ENCODE measurements around the gene PRKD1. TPM values are rescaled to one million over a fixed set of nuclear protein-coding genes. Genes with fewer than 3 reads are reported as not detected.

PRKD1 gene
- polyA plus RNA-seq, 1 of the 3 experiments (the other 2 are of a cell fraction) = 0.07 TPM

- Histone ChIP-seq H3K4me2 (no peak overlapping the region), H3K4me1 (ENCODE audit: control insufficient read depth in 1 of 2, insufficient read depth in 2 of 2, low read depth in 1 of 2, low read length in 1 of 2) (no peaks in the 10 kb centered on the region), H2AFZ (ENCODE audit: low read depth) (no peak overlapping the region), H4K20me1 (ENCODE audit: insufficient read depth) (no peaks in the 10 kb centered on the region), H3K9me3 (no peaks in the 10 kb centered on the region), H3K79me2 (ENCODE audit: insufficient read depth) (no peaks in the 10 kb centered on the region), H3K4me3 (ENCODE audit: low read depth in 2 of 2, low read length in 1 of 2) (no peak overlapping the region), H3K9ac (no peak overlapping the region), H3K27ac (ENCODE audit: low read depth in 2 of 2, low read length in 1 of 2) (no peak overlapping the region), H3K27me3 (ENCODE audit: insufficient read depth) (no peaks in the 10 kb centered on the region; the same call in 1 of the 2 replicates), H3K36me3 (replicated peaks in 1 of 2; ENCODE audit: control insufficient read depth in 1 of 2, insufficient read depth in 2 of 2, low read length in 1 of 2) (no peaks in the 10 kb centered on the region), H3F3A (replicated peaks; ENCODE audit: insufficient read depth) (no peaks in the 10 kb centered on the region), H3K9me2 (no peaks in the 10 kb centered on the region)
- no peak for DNase-seq
- ChIA-PET CTCF (no interaction called here), POLR2A (no interaction called here)
- WGBS (ENCODE audit: low lambda C conversion rate) = 0% methylated on average over 3 of the region's 3 CpGs
- TF ChIP-seq RAD21 (IDR thresholded peaks at IDR 0.05; ENCODE audit: low read length) (no peak), MXI1 (IDR thresholded peaks at IDR 0.05; ENCODE audit: low read depth, low read length) (no peak), EZH2phosphoT487 (IDR thresholded peaks at IDR 0.05; ENCODE audit: borderline replicate concordance, low read depth) (no peak), TAF1 (IDR thresholded peaks at IDR 0.05; ENCODE audit: borderline replicate concordance, low read depth, low read length) (no peak), REST (IDR thresholded peaks at IDR 0.05; ENCODE audit: low read depth, low read length) (no peak), EP300 (IDR thresholded peaks at IDR 0.05; ENCODE audit: borderline replicate concordance in 1 of 2, low read depth in 1 of 2, low read length in 1 of 2) (no peak), TEAD4 (IDR thresholded peaks at IDR 0.05; ENCODE audit: borderline replicate concordance, insufficient read depth) (no peak), RFX5 (IDR thresholded peaks at IDR 0.05; ENCODE audit: low read length) (no peak), FOSL2 (IDR thresholded peaks at IDR 0.05; ENCODE audit: borderline replicate concordance, low read depth) (no peak), NFIC (IDR thresholded peaks at IDR 0.05; ENCODE audit: borderline replicate concordance) (no peak), RXRA (IDR thresholded peaks at IDR 0.05; ENCODE audit: borderline replicate concordance, low read depth) (no peak), POLR2AphosphoS5 (IDR thresholded peaks at IDR 0.05; ENCODE audit: low read depth, low read length) (no peak)
- TF ChIP-seq, protein P1, sequence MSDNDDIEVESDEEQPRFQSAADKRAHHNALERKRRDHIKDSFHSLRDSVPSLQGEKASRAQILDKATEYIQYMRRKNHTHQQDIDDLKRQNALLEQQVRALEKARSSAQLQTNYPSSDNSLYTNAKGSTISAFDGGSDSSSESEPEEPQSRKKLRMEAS (IDR thresholded peaks at IDR 0.05; ENCODE audit: low read depth) = no peak
- TF ChIP-seq, protein P2, sequence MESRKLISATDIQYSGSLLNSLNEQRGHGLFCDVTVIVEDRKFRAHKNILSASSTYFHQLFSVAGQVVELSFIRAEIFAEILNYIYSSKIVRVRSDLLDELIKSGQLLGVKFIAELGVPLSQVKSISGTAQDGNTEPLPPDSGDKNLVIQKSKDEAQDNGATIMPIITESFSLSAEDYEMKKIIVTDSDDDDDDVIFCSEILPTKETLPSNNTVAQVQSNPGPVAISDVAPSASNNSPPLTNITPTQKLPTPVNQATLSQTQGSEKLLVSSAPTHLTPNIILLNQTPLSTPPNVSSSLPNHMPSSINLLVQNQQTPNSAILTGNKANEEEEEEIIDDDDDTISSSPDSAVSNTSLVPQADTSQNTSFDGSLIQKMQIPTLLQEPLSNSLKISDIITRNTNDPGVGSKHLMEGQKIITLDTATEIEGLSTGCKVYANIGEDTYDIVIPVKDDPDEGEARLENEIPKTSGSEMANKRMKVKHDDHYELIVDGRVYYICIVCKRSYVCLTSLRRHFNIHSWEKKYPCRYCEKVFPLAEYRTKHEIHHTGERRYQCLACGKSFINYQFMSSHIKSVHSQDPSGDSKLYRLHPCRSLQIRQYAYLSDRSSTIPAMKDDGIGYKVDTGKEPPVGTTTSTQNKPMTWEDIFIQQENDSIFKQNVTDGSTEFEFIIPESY (IDR thresholded peaks at IDR 0.05; ENCODE audit: borderline replicate concordance, low read depth) = no peak
Observed at GRCh38 chr14:29749327-29749726, 178.3 kb downstream of the PRKD1 start.

Data from SK-N-SH (cell line).